HEK293 (cell line): Measurements from ENCODE around the gene SCTR.

Experiments used
- CTCF ChIA-PET: fragments of 350-600 bp; formaldehyde crosslinking; extraction: SDS; loops from one replicate; lab custom pipeline; 2021; ENCODE audit warnings: antibody characterized with exemption; lab: Yijun Ruan, JAX
- POLR2A ChIA-PET: fragments of 300-600 bp; formaldehyde crosslinking; extraction: SDS; loops from one replicate; lab custom pipeline; 2020; ENCODE audit warnings: antibody characterized with exemption, inconsistent platforms; lab: Yijun Ruan, JAX
- H3K27ac ChIP-seq: fragments of 200-500 bp; sonication (Bioruptor generic); 2 replicates; pipeline ENCODE4 v1.5.1; 2014; ENCODE audit warnings: low read depth, low read length, control low read depth, inconsistent platforms; ENCODE audit errors: extremely low read depth
- H3K36me3 ChIP-seq, 2 experiments: fragments of 200-500 bp in 1 of 2; sonication (Bioruptor generic) in 1 of 2; 1 replicate in 1 of 2; 2 replicates in 1 of 2; pipeline ENCODE4 v1.5.1; 2014 to 2017; ENCODE audit warnings: inconsistent platforms in 2 of 2, low read length in 2 of 2; ENCODE audit not compliant: control insufficient read depth in 2 of 2, insufficient read depth in 1 of 2
- H3K4me1 ChIP-seq: fragments of 200-500 bp; sonication (Bioruptor generic); 2 replicates; pipeline ENCODE4 v1.5.1; 2014; ENCODE audit warnings: mild to moderate bottlenecking, low read length, inconsistent platforms; ENCODE audit not compliant: control insufficient read depth, insufficient read depth
- H3K4me3 ChIP-seq: 2 replicates; pipeline ENCODE4 v1.5.1; 2011; ENCODE audit warnings: low read depth, mild to moderate bottlenecking, control low read depth, low read length, moderate library complexity
- H3K9me3 ChIP-seq: fragments of 200-500 bp; sonication (Bioruptor generic); 2 replicates; pipeline ENCODE4 v1.5.1; 2014; ENCODE audit warnings: low read depth, low read length, inconsistent platforms; ENCODE audit not compliant: control insufficient read depth, insufficient read depth
- KLF1 ChIP-seq: fragments of 450-650 bp; formaldehyde crosslinking; IDR thresholded peaks from 2 replicates; pipeline ENCODE4 v1.5.1; 2016; ENCODE audit warnings: missing biosample characterization, missing genetic modification characterization
- KLF16 ChIP-seq: fragments of 450-650 bp; formaldehyde crosslinking; IDR thresholded peaks from 2 replicates; pipeline ENCODE4 v1.5.1; 2017; ENCODE audit warnings: missing biosample characterization, missing genetic modification characterization
- MYNN ChIP-seq: fragments of 450-650 bp; formaldehyde crosslinking; IDR thresholded peaks from 2 replicates; pipeline ENCODE4 v1.5.1; 2016; ENCODE audit warnings: missing biosample characterization, missing genetic modification characterization, borderline replicate concordance
- OVOL3 ChIP-seq: fragments of 450-650 bp; formaldehyde crosslinking; IDR thresholded peaks from 2 replicates; pipeline ENCODE4 v1.5.1; 2016; ENCODE audit warnings: missing biosample characterization, missing genetic modification characterization
- SCRT1 ChIP-seq: fragments of 450-650 bp; formaldehyde crosslinking; IDR thresholded peaks from 2 replicates; pipeline ENCODE4 v1.5.1; 2016; ENCODE audit warnings: missing biosample characterization, missing genetic modification characterization, borderline replicate concordance
- SCRT2 ChIP-seq: fragments of 450-650 bp; formaldehyde crosslinking; IDR thresholded peaks from 2 replicates; pipeline ENCODE4 v1.5.1; 2016; ENCODE audit warnings: missing biosample characterization, missing genetic modification characterization
- ZBTB17 ChIP-seq: fragments of 450-650 bp; formaldehyde crosslinking; IDR thresholded peaks from 2 replicates; pipeline ENCODE4 v1.5.1; 2016; ENCODE audit warnings: missing biosample characterization, missing genetic modification characterization
- ZBTB44 ChIP-seq: fragments of 450-650 bp; IDR thresholded peaks from 2 replicates; pipeline ENCODE4 v1.5.1; 2018; ENCODE audit warnings: missing biosample characterization, mild to moderate bottlenecking, missing genetic modification characterization
- ZFHX2 ChIP-seq: fragments of 450-650 bp; formaldehyde crosslinking; conservative IDR thresholded peaks from 2 replicates; pipeline ENCODE4 v1.5.1; 2016; ENCODE audit warnings: missing biosample characterization, missing genetic modification characterization
- ZNF175 ChIP-seq: fragments of 450-650 bp; formaldehyde crosslinking; IDR thresholded peaks from 2 replicates; pipeline ENCODE4 v1.5.1; 2016; ENCODE audit warnings: missing biosample characterization, missing genetic modification characterization
- ZNF18 ChIP-seq: fragments of 450-650 bp; formaldehyde crosslinking; IDR thresholded peaks from 2 replicates; pipeline ENCODE4 v1.5.1; 2016; ENCODE audit warnings: missing biosample characterization, missing genetic modification characterization
- ZNF184 ChIP-seq: fragments of 450-650 bp; IDR thresholded peaks from 2 replicates; pipeline ENCODE4 v1.5.1; 2018; ENCODE audit warnings: missing biosample characterization, mild to moderate bottlenecking, missing genetic modification characterization
- ZNF214 ChIP-seq: fragments of 450-650 bp; formaldehyde crosslinking; IDR thresholded peaks from 2 replicates; pipeline ENCODE4 v1.5.1; 2017; ENCODE audit warnings: missing biosample characterization, mild to moderate bottlenecking, missing genetic modification characterization, borderline replicate concordance
- ZNF544 ChIP-seq: fragments of 450-650 bp; formaldehyde crosslinking; IDR thresholded peaks from 2 replicates; pipeline ENCODE4 v1.5.0; 2017; ENCODE audit warnings: missing biosample characterization, missing genetic modification characterization
- ZNF621 ChIP-seq: fragments of 450-650 bp; formaldehyde crosslinking; IDR thresholded peaks from 2 replicates; pipeline ENCODE4 v1.5.1; 2017; ENCODE audit warnings: missing biosample characterization, missing genetic modification characterization
- ZNF624 ChIP-seq: fragments of 450-650 bp; formaldehyde crosslinking; IDR thresholded peaks from 2 replicates; pipeline ENCODE4 v1.5.1; 2017; ENCODE audit warnings: missing biosample characterization, missing genetic modification characterization
- ZNF645 ChIP-seq: fragments of 450-650 bp; formaldehyde crosslinking; IDR thresholded peaks from 2 replicates; pipeline ENCODE4; 2016; ENCODE audit warnings: missing biosample characterization, missing genetic modification characterization
- ZNF776 ChIP-seq: fragments of 450-650 bp; formaldehyde crosslinking; IDR thresholded peaks from 2 replicates; pipeline ENCODE4 v1.5.0; 2017; ENCODE audit warnings: missing biosample characterization, missing genetic modification characterization, borderline replicate concordance
- ZSCAN16 ChIP-seq: fragments of 450-650 bp; formaldehyde crosslinking; IDR thresholded peaks from 2 replicates; pipeline ENCODE4 v1.5.1; 2016; ENCODE audit warnings: missing biosample characterization, missing genetic modification characterization
- ZSCAN5A ChIP-seq: fragments of 450-650 bp; formaldehyde crosslinking; IDR thresholded peaks from 2 replicates; pipeline ENCODE4 v1.5.1; 2016; ENCODE audit warnings: missing biosample characterization, missing genetic modification characterization

SCTR gene

DNA sequence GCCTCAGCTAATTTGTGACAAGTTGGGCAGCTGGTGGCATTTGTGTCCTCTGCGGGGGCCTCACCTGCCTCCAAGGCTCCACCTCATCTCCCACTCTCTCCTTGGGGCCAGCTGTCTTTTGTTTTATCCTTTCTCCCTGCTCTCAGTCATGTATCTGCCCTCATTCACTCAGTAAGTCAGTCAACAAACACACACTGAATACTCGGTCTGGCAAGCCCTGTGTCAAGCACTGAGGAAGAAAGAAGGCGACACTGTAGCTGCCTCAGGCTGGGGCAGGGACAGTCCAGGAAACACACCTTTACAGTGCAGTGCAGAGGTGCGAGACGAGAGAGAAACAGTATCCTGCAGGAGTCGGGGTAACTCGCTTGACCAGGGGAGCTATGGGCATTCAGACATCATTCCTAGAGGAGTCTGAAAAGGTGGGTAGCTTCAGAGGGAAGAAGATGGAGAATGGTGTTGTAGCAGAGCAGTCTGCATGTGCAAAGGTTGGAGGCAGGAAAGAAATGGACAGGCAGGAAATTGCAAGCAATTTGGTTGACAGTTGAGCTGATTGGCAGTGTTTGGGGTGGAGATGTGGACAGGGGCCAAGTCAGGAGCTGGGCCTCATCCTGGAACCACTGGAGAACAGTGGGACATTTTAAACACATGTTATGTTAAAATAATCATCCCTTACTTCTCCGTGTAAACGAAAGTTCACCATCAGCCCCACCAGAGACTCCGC, 34.9 kb downstream of the SCTR start:
- Histone ChIP-seq H3K4me1 (no peaks in the 10 kb centered on the region), H3K4me3 (no peak overlapping the region), H3K27ac (no peak overlapping the region), H3K36me3 (no peaks in the 10 kb centered on the region), H3K9me3 (no peaks in the 10 kb centered on the region)
- CTCF ChIA-PET, result interaction anchor here (1.2 to 1.6 kb wide), 2 partner anchors 8 to 81 kb away, joined by 3 to 5 read pairs; no protein-coding TSS in a partner anchor
- no peak for TF ChIP-seq ZBTB44
- TF ChIP-seq ZFHX2 (tag by site-specific recombination), result no peak
- TF ChIP-seq ZNF544 (tag by site-specific recombination), result no peak
- TF ChIP-seq ZNF214, result no peak
- no peak for TF ChIP-seq ZNF175
- TF ChIP-seq ZNF776 (tag by site-specific recombination), result no peak
- TF ChIP-seq ZNF18 (tag by site-specific recombination), result no peak
- TF ChIP-seq KLF1, result no peak
- no peak for TF ChIP-seq ZSCAN16 (tag by site-specific recombination)
- TF ChIP-seq ZNF184 (tag by site-specific recombination), result no peak
- TF ChIP-seq ZBTB17 (tag by site-specific recombination), result no peak
- no peak for TF ChIP-seq KLF16 (tag by site-specific recombination)
- TF ChIP-seq ZSCAN5A (tag by site-specific recombination), result no peak
- POLR2A ChIA-PET, result no interaction called here

GRCh38 chr2:119488245-119489214, 35.8 kb downstream of the SCTR start:
- H3K27ac ChIP-seq, result no peak overlapping the region
- H3K9me3 ChIP-seq, result no peaks in the 10 kb centered on the region
- H3K4me3 ChIP-seq, result no peak overlapping the region
- POLR2A ChIA-PET, result no interaction called here
- H3K4me1 ChIP-seq, result no peaks in the 10 kb centered on the region
- CTCF ChIA-PET, result interaction anchor here (1.6 to 4.4 kb wide), 2 partner anchors 12 to 80 kb away, joined by 5 to 42 read pairs; no protein-coding TSS in a partner anchor
- TF ChIP-seq ZNF624, result no peak
- no peak for TF ChIP-seq ZNF621 (tag by site-specific recombination)
- TF ChIP-seq ZFHX2 (tag by site-specific recombination), result no peak
- no peak for TF ChIP-seq ZNF175
- TF ChIP-seq OVOL3 (tag by site-specific recombination), result no peak
- TF ChIP-seq SCRT2 (tag by site-specific recombination), result 0 out of 2 replicates have a peak, but pooled peaks have one; percentile 39
- TF ChIP-seq MYNN (tag by site-specific recombination), result no peak
- TF ChIP-seq ZNF645 (tag by site-specific recombination), result no peak
- TF ChIP-seq SCRT1 (tag by site-specific recombination), result peak; percentile 30; the same call in 1 of the 2 replicates
- H3K36me3 ChIP-seq, result no peaks in the 10 kb centered on the region
